GM12878 (cell line): ENCODE measurements around the gene GPC3. TPM values are rescaled to one million over a fixed set of nuclear protein-coding genes. Genes with fewer than 3 reads are reported as not detected.

Experiments
- ATAC-seq: fragments of 200-7000 bp; cut with Tn5 transposase; 3 replicates; pipeline ENCODE4 v1.9.1; 2020; ENCODE audit warnings: mild to moderate bottlenecking, moderate library complexity
- BruUV-seq: library from RNA; stranded (reverse); fragments of 400-500 nt; replicated peaks from 2 replicates; lab custom pipeline; 2021; lab: Mats Ljungman, UMichigan
- CTCF ChIA-PET: fragments of 300-600 bp; sonication (Branson Sonifier 250); formaldehyde crosslinking; extraction: SDS; loops from one replicate; lab custom pipeline; 2021; ENCODE audit warnings: inconsistent platforms; lab: Yijun Ruan, JAX
- POLR2A ChIA-PET: fragments of 350-600 bp; formaldehyde crosslinking; extraction: SDS; loops from one replicate; lab custom pipeline; 2021; ENCODE audit warnings: inconsistent platforms; lab: Charles Lee
- RAD21 ChIA-PET: fragments of 300-600 bp; sonication (Branson Sonifier 250); formaldehyde crosslinking; loops from one replicate; lab custom pipeline; 2023; ENCODE audit warnings: antibody characterized with exemption; ENCODE audit not compliant: unreplicated experiment; lab: Charles Lee
- SMC1A ChIA-PET: fragments of 300-600 bp; sonication (Branson Sonifier 250); formaldehyde crosslinking; loops from one replicate; lab custom pipeline; 2023; ENCODE audit not compliant: unreplicated experiment, uncharacterized antibody; lab: Charles Lee
- DNase-seq: peaks from one replicate; pipeline ENCODE4 v3.0.0-alpha.2; 2011; ENCODE audit warnings: low read depth, low spot score
- FAIRE-seq: peaks from 3 replicates; lab custom pipeline; 2011; peaks lifted over from hg19 to GRCh38; lab: Jason Lieb, UNC
- H2AFZ ChIP-seq: 2 replicates; pipeline ENCODE4 v1.6.0; 2011; ENCODE audit warnings: low read depth, low read length, control low read depth; ENCODE audit not compliant: control insufficient read depth
- H3K27ac ChIP-seq: 2 replicates; pipeline ENCODE4 v1.5.1; 2011; ENCODE audit warnings: control low read depth; ENCODE audit not compliant: control insufficient read depth, insufficient read depth
- H3K27me3 ChIP-seq, 2 experiments: replicated peaks in 1 of 2; 2 replicates each; pipeline versions ENCODE4 v1.6.0 to v1.6.1; 2011; ENCODE audit warnings: low read length in 1 of 2; ENCODE audit not compliant: control insufficient read depth in 2 of 2, insufficient read depth in 2 of 2
- H3K36me3 ChIP-seq, 2 experiments: 2 replicates each; pipeline ENCODE4 v1.5.1; 2011; ENCODE audit warnings: low read length in 1 of 2; ENCODE audit not compliant: control insufficient read depth in 2 of 2, insufficient read depth in 2 of 2
- H3K4me1 ChIP-seq: 2 replicates; pipeline ENCODE4 v1.6.1; 2011; ENCODE audit warnings: mild to moderate bottlenecking, low read length, moderate library complexity, mixed read lengths; ENCODE audit not compliant: control insufficient read depth, insufficient read depth
- H3K4me2 ChIP-seq: 2 replicates; pipeline ENCODE4 v1.6.0; 2011; ENCODE audit warnings: control low read depth; ENCODE audit not compliant: control insufficient read depth, insufficient read depth
- H3K4me3 ChIP-seq: fragments of 200-600 bp; sonication (generic); 2 replicates; pipeline ENCODE4 v1.5.1; 2016
- H3K79me2 ChIP-seq: 2 replicates; pipeline ENCODE4 v1.6.0; 2011; ENCODE audit warnings: low read length; ENCODE audit not compliant: control insufficient read depth, insufficient read depth
- H3K9ac ChIP-seq: 2 replicates; pipeline ENCODE4 v1.8.0; 2011; ENCODE audit warnings: low read length, control low read depth, mixed read lengths; ENCODE audit not compliant: control insufficient read depth, insufficient read depth
- H3K9me3 ChIP-seq: replicated peaks from 3 replicates; pipeline ENCODE4 v1.5.1; 2011; ENCODE audit warnings: mild to moderate bottlenecking, low read length; ENCODE audit not compliant: control insufficient read depth, insufficient read depth
- H4K20me1 ChIP-seq: 2 replicates; pipeline ENCODE4 v1.6.0; 2011; ENCODE audit not compliant: control insufficient read depth, insufficient read depth
- CBX5 ChIP-seq: sonication (generic); IDR thresholded peaks from 2 replicates; pipeline ENCODE4 v1.6.1; 2016; ENCODE audit warnings: low read depth, moderate library complexity, mild to moderate bottlenecking, inconsistent platforms
- CREM ChIP-seq: IDR thresholded peaks from 2 replicates; pipeline ENCODE4 v1.6.1; 2014; ENCODE audit warnings: antibody characterized with exemption, low read depth
- E4F1 ChIP-seq: fragments of 450-650 bp; IDR thresholded peaks from 2 replicates; pipeline ENCODE4 v1.6.1; 2018; ENCODE audit warnings: borderline replicate concordance, mild to moderate bottlenecking; ENCODE audit not compliant: partially characterized antibody
- EZH2 ChIP-seq: IDR thresholded peaks from 2 replicates; pipeline ENCODE4 v1.6.1; 2012; ENCODE audit warnings: low read depth, mild to moderate bottlenecking, control low read depth, inconsistent platforms, low read length, borderline replicate concordance; ENCODE audit not compliant: control insufficient read depth
- GATAD2B ChIP-seq: fragments of 450-650 bp; conservative IDR thresholded peaks from 2 replicates; pipeline ENCODE4 v1.6.1; 2017; ENCODE audit warnings: low read depth, mild to moderate bottlenecking, moderate library complexity
- IRF3 ChIP-seq: fragments of 450-650 bp; IDR thresholded peaks from 2 replicates; pipeline ENCODE4 v1.6.1; 2014; ENCODE audit warnings: mild to moderate bottlenecking
- NBN ChIP-seq: fragments of 450-650 bp; IDR thresholded peaks from 2 replicates; pipeline ENCODE4 v1.6.1; 2016
- NKRF ChIP-seq: fragments of 450-650 bp; conservative IDR thresholded peaks from 2 replicates; pipeline ENCODE4 v1.6.1; 2017; ENCODE audit warnings: mild to moderate bottlenecking, moderate library complexity
- PKNOX1 ChIP-seq: fragments of 450-650 bp; IDR thresholded peaks from 2 replicates; pipeline ENCODE4 v1.6.1; 2016; ENCODE audit warnings: mild to moderate bottlenecking
- PML ChIP-seq: IDR thresholded peaks from 2 replicates; pipeline ENCODE4 v1.6.1; 2012; ENCODE audit warnings: low read length, inconsistent platforms
- RUNX3 ChIP-seq: IDR thresholded peaks from 2 replicates; pipeline ENCODE4 v1.6.1; 2012; ENCODE audit warnings: low read length, inconsistent platforms
- SIX5 ChIP-seq: IDR thresholded peaks from 2 replicates; pipeline ENCODE4 v1.6.1; 2011; ENCODE audit warnings: mild to moderate bottlenecking, low read depth, low read length, moderate library complexity; ENCODE audit not compliant: severe bottlenecking
- STAT3 ChIP-seq: IDR thresholded peaks from 2 replicates; pipeline ENCODE4 v1.6.1; 2011; ENCODE audit warnings: low read depth, low read length, improper control_type of control experiment
- TARDBP ChIP-seq: IDR thresholded peaks from 2 replicates; pipeline ENCODE4 v1.6.1; 2016; ENCODE audit warnings: borderline replicate concordance
- WRNIP1 ChIP-seq: IDR thresholded peaks from 2 replicates; pipeline ENCODE4 v1.6.1; 2011; ENCODE audit warnings: low read depth, low read length, improper control_type of control experiment, borderline replicate concordance
- WGBS: methylation state at CpG from one replicate; pipeline ENCODE4 v1.1.6; 2016; ENCODE audit warnings: low lambda C conversion rate; ENCODE audit not compliant: insufficient replicate concordance, insufficient coverage; ENCODE audit errors: missing lambda C conversion rate; 5-methylcytosine and 5-hydroxymethylcytosine counted together
- in situ Hi-C: fragments of 300-500 bp; cut with MboI; formaldehyde crosslinking; loops from 9 replicates; pipeline ENCODE4 v1.14.3; 2018; ENCODE audit warnings: mixed read lengths
- intact Hi-C: fragments of 100-400 bp; cut with micrococcal nuclease; formaldehyde crosslinking; loops from one replicate; pipeline ENCODE4 v1.14.2; 2022; ENCODE audit not compliant: unreplicated experiment
- polyA plus RNA-seq, 11 experiments: library from polyadenylated mRNA; depleted of rRNA in 4 of 11; unstranded in 6 of 11; stranded (reverse) in 5 of 11; fragments of >200 nt; fragmentation: Nextera tagmentation in 4 of 11; fragmentation: Illumina TruSeq in 1 of 11; extraction: Ambion mirVana in 4 of 11; extraction: Trizol in 1 of 11; gene quantifications; 1 replicate in 1 of 11; 2 replicates in 10 of 11; pipeline versions ENCODE4 v1.2.1 to v1.2.3, GENCODE V29; 2011 to 2016; ENCODE audit warnings: inconsistent platforms in 2 of 11, missing spikeins in 2 of 11, low read depth in 1 of 11
- total RNA-seq, 4 experiments: library from RNA; depleted of rRNA in 3 of 4; stranded (reverse); fragments of >200 nt in 3 of 4; fragmentation: Illumina TruSeq in 1 of 4; extraction: Trizol in 1 of 4; gene quantifications; 2 replicates each; pipeline versions ENCODE4 v1.2.1 to v1.2.3, GENCODE V29; 2013 to 2021

Gene GPC3
- total and polyA plus RNA-seq, 10 of the 15 experiments (the other 5 are each of a cell fraction or from before 2014, with no cell fraction given), result 0.09 to 0.82 TPM; not detected in 8

- Histone ChIP-seq H3K79me2 (no peaks in the 10 kb centered on the region), H3K4me2 (no peak overlapping the region), H3K4me1 (no peaks in the 10 kb centered on the region), H2AFZ (no peak overlapping the region), H3K4me3 (no peak overlapping the region), H3K27ac (no peak overlapping the region), H3K9ac (no peak overlapping the region), H4K20me1 (no peaks in the 10 kb centered on the region), H3K9me3 (no peaks in the 10 kb centered on the region), H3K36me3 (no peaks in the 10 kb centered on the region), H3K27me3 (no peaks in the 10 kb centered on the region)
- in situ Hi-C loops (no loop called here), intact Hi-C loops (no loop called here)
- no peak for DNase-seq
- ChIA-PET SMC1A (interaction anchor here (1.4 to 1.9 kb wide), 2 partner anchors 9 to 11 kb away, joined by 4 to 5 read pairs; no protein-coding TSS in a partner anchor), POLR2A (no interaction called here), CTCF (interaction anchor here (1.4 to 1.7 kb wide), 3 partner anchors 10 to 44 kb away, joined by 3 to 7 read pairs (median 6); no protein-coding TSS in a partner anchor), RAD21 (no interaction called here)
- BruUV-seq, result no TSS peak
- no peak for FAIRE-seq
- ATAC-seq, result no peak; the same call in 2 of the 3 replicates
- 21% methylated on average over 4 of the region's 4 CpGs for WGBS
- TF ChIP-seq CBX5 (no peak), NBN (no peak), PML (no peak), E4F1 (no peak), SIX5 (no peak), PKNOX1 (no peak), RUNX3 (no peak), CREM (no peak), GATAD2B (no peak), STAT3 (no peak), TARDBP (no peak), EZH2 (no peak), NKRF (no peak), WRNIP1 (no peak), IRF3 (no peak)
Measured at GRCh38 chrX:133911825-133912495, 73.4 kb downstream of the GPC3 start.
